GM12801 (cell line): ENCODE measurements around the gene PBOV1.

Experiments
- CTCF ChIP-seq: IDR thresholded peaks from one replicate; pipeline ENCODE4 v1.5.1; 2011; ENCODE audit warnings: control low read depth; ENCODE audit not compliant: insufficient read length; ENCODE audit errors: extremely low read depth

Gene PBOV1

GRCh38 chr6:138237463-138237862 is 19.2 kb upstream of the PBOV1 start:
- no peak for TF ChIP-seq CTCF

- no peak for TF ChIP-seq CTCF
Observed at GRCh38 chr6:138235693-138236092, 17.4 kb upstream of the PBOV1 start.

- no peak for TF ChIP-seq CTCF
Observed at GRCh38 chr6:138235205-138235604, 16.9 kb upstream of the PBOV1 start.

- no peak for TF ChIP-seq CTCF
Observed at GRCh38 chr6:138234363-138234762, 16.1 kb upstream of the PBOV1 start.

- TF ChIP-seq CTCF = no peak
Observed at GRCh38 chr6:138231381-138231886, 13.1 kb upstream of the PBOV1 start.

- TF ChIP-seq CTCF = no peak
Observed at GRCh38 chr6:138230759-138231380, 12.6 kb upstream of the PBOV1 start.

- TF ChIP-seq CTCF = no peak
Observed at GRCh38 chr6:138230221-138230620, 11.9 kb upstream of the PBOV1 start.

GRCh38 chr6:138229663-138230179 is 11.4 kb upstream of the PBOV1 start:
- TF ChIP-seq CTCF = no peak
